Nucleus accumbens (tissue), 56 donors: ENCODE results near the gene PSMC1.

Experiments used
- DNase-seq, 56 donors: peaks; one replicate each; lab custom pipeline; 2025; lab: John Stamatoyannopoulos, UW

The PSMC1 gene

GRCh38 chr14:90301122-90301521, 44.8 kb downstream of the PSMC1 start:
- DNase-seq, result peak in 2 of 56 donors; percentile 9 to 15

- peak in 3 of 56 donors; percentile 14 to 29 (median 20) for DNase-seq
These were observed 45.3 kb downstream of the PSMC1 start for GRCh38 chr14:90301668-90302090.

- no peak for DNase-seq
These were observed 46.4 kb downstream of the PSMC1 start for GRCh38 chr14:90302529-90303303.

- DNase-seq, result no peak
These were observed 47.1 kb downstream of the PSMC1 start for GRCh38 chr14:90303473-90303872.

- DNase-seq, result no peak
These were observed 48.1 kb downstream of the PSMC1 start for GRCh38 chr14:90304502-90304901.

- DNase-seq, result no peak
These were observed 48.8 kb downstream of the PSMC1 start for GRCh38 chr14:90305176-90305601.

- peak in 7 of 56 donors; percentile 8 to 52 (median 17) for DNase-seq
These were observed 52.2 kb downstream of the PSMC1 start for GRCh38 chr14:90308561-90308960.

- DNase-seq, result no peak
These were observed 60.9 kb downstream of the PSMC1 start for GRCh38 chr14:90317286-90317685.

- DNase-seq, result no peak
These were observed 61.7 kb downstream of the PSMC1 start for GRCh38 chr14:90318016-90318415.

GRCh38 chr14:90319173-90319572, 62.8 kb downstream of the PSMC1 start:
- no peak for DNase-seq

- DNase-seq, result no peak
These were observed 63.5 kb downstream of the PSMC1 start for GRCh38 chr14:90319634-90320541.

- DNase-seq, result no peak
These were observed 65.5 kb downstream of the PSMC1 start for GRCh38 chr14:90321891-90322290.
